Smooth muscle cell (in vitro differentiated cells): ENCODE results near the gene SRC. TPM values are rescaled to one million over a fixed set of nuclear protein-coding genes. Genes with fewer than 3 reads are reported as not detected.

Source experiments
- DNase-seq: peaks from one replicate; lab custom pipeline; 2025; ENCODE audit not compliant: unreplicated experiment; lab: John Stamatoyannopoulos, UW
- H2AFZ ChIP-seq: fragments of 200-600 bp; sonication (generic); 2 replicates; pipeline ENCODE4 v1.6.0; 2016; ENCODE audit warnings: antibody characterized with exemption, low read depth, mild to moderate bottlenecking
- H3F3A ChIP-seq: fragments of 200-600 bp; sonication (generic); 2 replicates; pipeline ENCODE4 v1.6.0; 2017; ENCODE audit warnings: antibody characterized with exemption, low read depth
- H3K27ac ChIP-seq: fragments of 200-600 bp; sonication (generic); 2 replicates; pipeline ENCODE4 v1.5.1; 2016; ENCODE audit warnings: low read depth, mild to moderate bottlenecking
- H3K27me3 ChIP-seq: fragments of 200-600 bp; sonication (generic); 2 replicates; pipeline ENCODE4 v1.6.1; 2016; ENCODE audit warnings: low read depth, mild to moderate bottlenecking
- H3K36me3 ChIP-seq: fragments of 200-600 bp; sonication (generic); 2 replicates; pipeline ENCODE4 v1.5.1; 2016; ENCODE audit warnings: low read depth
- H3K4me1 ChIP-seq: fragments of 200-600 bp; sonication (generic); 2 replicates; pipeline ENCODE4 v1.5.1; 2016; ENCODE audit warnings: low read depth
- H3K4me2 ChIP-seq: fragments of 200-600 bp; sonication (generic); 2 replicates; pipeline ENCODE4 v1.6.0; 2016; ENCODE audit warnings: mild to moderate bottlenecking
- H3K4me3 ChIP-seq: fragments of 200-600 bp; sonication (generic); 2 replicates; pipeline ENCODE4 v1.5.1; 2016; ENCODE audit warnings: mild to moderate bottlenecking
- H3K79me2 ChIP-seq: fragments of 200-600 bp; sonication (generic); 2 replicates; pipeline ENCODE4 v1.6.0; 2016; ENCODE audit warnings: low read depth, mild to moderate bottlenecking
- H3K9ac ChIP-seq: fragments of 200-600 bp; sonication (generic); 2 replicates; pipeline ENCODE4 v1.6.0; 2016; ENCODE audit warnings: low read depth
- H3K9me3 ChIP-seq: fragments of 200-600 bp; sonication (generic); replicated peaks from 2 replicates; pipeline ENCODE4 v1.5.1; 2016; ENCODE audit warnings: low read depth
- H4K20me1 ChIP-seq: fragments of 200-600 bp; sonication (generic); 2 replicates; pipeline ENCODE4 v1.6.0; 2016; ENCODE audit warnings: low read depth
- CTCF ChIP-seq: fragments of 200-600 bp; sonication (generic); IDR thresholded peaks from 2 replicates; pipeline ENCODE4 v1.5.1; 2017; ENCODE audit warnings: borderline replicate concordance, mild to moderate bottlenecking, antibody characterized with exemption; ENCODE audit not compliant: insufficient read depth, poor library complexity, severe bottlenecking
- WGBS: methylation state at CpG from one replicate; pipeline ENCODE4 v1.1.7; 2016; ENCODE audit warnings: low lambda C conversion rate; 5-methylcytosine and 5-hydroxymethylcytosine counted together
- polyA plus RNA-seq: library from polyadenylated mRNA; unstranded; fragments of >200 nt; fragmentation: Nextera tagmentation; extraction: Ambion mirVana; gene quantifications from 2 replicates; pipeline ENCODE4 v1.2.1, GENCODE V29; 2016
- total RNA-seq: library from RNA; depleted of rRNA; stranded (reverse); fragments of >200 nt; gene quantifications from 2 replicates; pipeline ENCODE4 v1.2.3, GENCODE V29; 2014

SRC gene
- total and polyA plus RNA-seq, 2 experiments from 2014 or later, result 26.0 to 36.5 TPM

- Histone ChIP-seq H3K4me1 (peaks cover 5% of the 10 kb centered on the region), H3F3A (no peaks in the 10 kb centered on the region), H3K9me3 (no peaks in the 10 kb centered on the region), H3K79me2 (no peaks in the 10 kb centered on the region), H3K4me3 (no peak overlapping the region), H4K20me1 (peaks cover 6% of the 10 kb centered on the region), H3K27ac (no peak overlapping the region), H3K4me2 (no peak overlapping the region), H3K36me3 (no peaks in the 10 kb centered on the region), H3K9ac (no peak overlapping the region), H2AFZ (no peak overlapping the region), H3K27me3 (no peaks in the 10 kb centered on the region)
- DNase-seq, result no peak
- 94% methylated on average over 6 of the region's 6 CpGs for WGBS
- TF ChIP-seq CTCF, result no peak
These were observed 43.9 kb downstream of the SRC start for GRCh38 chr20:37389844-37390275.

- no peaks in the 10 kb centered on the region for H3K27me3 ChIP-seq
- H3K36me3 ChIP-seq, result no peaks in the 10 kb centered on the region
- no peaks in the 10 kb centered on the region for H3K9me3 ChIP-seq
- H3K9ac ChIP-seq, result no peak overlapping the region
- H3K4me3 ChIP-seq, result no peak overlapping the region
- no peak overlapping the region for H3K4me2 ChIP-seq
- DNase-seq, result no peak
- WGBS, result 98% methylated on average over 9 of the region's 9 CpGs
- H4K20me1 ChIP-seq, result peaks cover 11% of the 10 kb centered on the region
- peaks cover 11% of the 10 kb centered on the region for H3K4me1 ChIP-seq
- H3K27ac ChIP-seq, result no peak overlapping the region
- no peaks in the 10 kb centered on the region for H3F3A ChIP-seq
- no peak overlapping the region for H2AFZ ChIP-seq
- TF ChIP-seq CTCF, result no peak
- H3K79me2 ChIP-seq, result no peaks in the 10 kb centered on the region
These were observed 44.6 kb downstream of the SRC start for GRCh38 chr20:37390503-37390890.

- Histone ChIP-seq H3K79me2 (no peaks in the 10 kb centered on the region), H2AFZ (no peak overlapping the region), H3K4me2 (no peak overlapping the region), H3K27me3 (no peaks in the 10 kb centered on the region), H3F3A (no peaks in the 10 kb centered on the region), H3K27ac (no peak overlapping the region), H3K36me3 (no peaks in the 10 kb centered on the region), H3K9ac (no peak overlapping the region), H3K4me1 (peaks cover 16% of the 10 kb centered on the region), H3K4me3 (no peak overlapping the region), H4K20me1 (peaks cover 16% of the 10 kb centered on the region), H3K9me3 (no peaks in the 10 kb centered on the region)
- no peak for TF ChIP-seq CTCF
- no peak for DNase-seq
- 88% methylated on average over 12 of the region's 12 CpGs for WGBS
These were observed 45.1 kb downstream of the SRC start for GRCh38 chr20:37390891-37391525.
